ENCODE results near the gene RCVRN. TPM values are rescaled to one million over a fixed set of nuclear protein-coding genes. Genes with fewer than 3 reads are reported as not detected.

The RCVRN gene
- polyA plus RNA-seq, 1 of the 3 experiments (the other 2 are of a cell fraction): not detected

GRCh38 chr17:9913476-9913875 lies 8.4 kb upstream of the RCVRN start:
- Histone ChIP-seq H3K4me3 (ENCODE audit: low read depth in 2 of 2, low read length in 1 of 2) (no peak overlapping the region), H3F3A (replicated peaks; ENCODE audit: insufficient read depth) (no peaks in the 10 kb centered on the region), H4K20me1 (ENCODE audit: insufficient read depth) (no peaks in the 10 kb centered on the region), H3K79me2 (ENCODE audit: insufficient read depth) (no peaks in the 10 kb centered on the region), H3K4me2 (no peak overlapping the region), H3K36me3 (replicated peaks in 1 of 2; ENCODE audit: control insufficient read depth in 1 of 2, insufficient read depth in 2 of 2, low read length in 1 of 2) (no peaks in the 10 kb centered on the region), H3K27me3 (ENCODE audit: insufficient read depth) (peaks cover 31% of the 10 kb centered on the region; the same call in 1 of the 2 replicates), H3K9me3 (no peaks in the 10 kb centered on the region), H3K4me1 (ENCODE audit: control insufficient read depth in 1 of 2, insufficient read depth in 2 of 2, low read depth in 1 of 2, low read length in 1 of 2) (no peaks in the 10 kb centered on the region), H3K27ac (ENCODE audit: low read depth in 2 of 2, low read length in 1 of 2) (no peak overlapping the region), H3K9ac (no peak overlapping the region), H3K9me2 (no peaks in the 10 kb centered on the region), H2AFZ (ENCODE audit: low read depth) (no peak overlapping the region)
- 18% methylated on average over 5 of the region's 5 CpGs for WGBS (ENCODE audit: low lambda C conversion rate)
- POLR2A ChIA-PET: no interaction called here
- CTCF ChIA-PET: no interaction called here
- TF ChIP-seq TAF1 (IDR thresholded peaks at IDR 0.05; ENCODE audit: borderline replicate concordance, low read depth, low read length) (no peak), FOSL2 (IDR thresholded peaks at IDR 0.05; ENCODE audit: borderline replicate concordance, low read depth) (no peak), MXI1 (IDR thresholded peaks at IDR 0.05; ENCODE audit: low read depth, low read length) (no peak), USF2 (IDR thresholded peaks at IDR 0.05; ENCODE audit: borderline replicate concordance, low read depth, low read length) (no peak), NRF1 (IDR thresholded peaks at IDR 0.05; ENCODE audit: low read depth, low read length) (no peak), YY1 (IDR thresholded peaks at IDR 0.05; ENCODE audit: low read depth) (no peak), RXRA (IDR thresholded peaks at IDR 0.05; ENCODE audit: borderline replicate concordance, low read depth) (no peak), POLR2AphosphoS5 (IDR thresholded peaks at IDR 0.05; ENCODE audit: low read depth, low read length) (no peak), MAX (IDR thresholded peaks at IDR 0.05; ENCODE audit: low read depth) (no peak)
- no peak for DNase-seq

GRCh38 chr17:9912121-9913099 lies 7.3 kb upstream of the RCVRN start:
- Histone ChIP-seq H3K9ac (no peak overlapping the region), H3K36me3 (replicated peaks in 1 of 2; ENCODE audit: control insufficient read depth in 1 of 2, insufficient read depth in 2 of 2, low read length in 1 of 2) (no peaks in the 10 kb centered on the region), H2AFZ (ENCODE audit: low read depth) (no peak overlapping the region), H3K79me2 (ENCODE audit: insufficient read depth) (no peaks in the 10 kb centered on the region), H3K9me2 (no peaks in the 10 kb centered on the region), H3K4me1 (ENCODE audit: control insufficient read depth in 1 of 2, insufficient read depth in 2 of 2, low read depth in 1 of 2, low read length in 1 of 2) (no peaks in the 10 kb centered on the region), H3K27me3 (ENCODE audit: insufficient read depth) (peaks cover 22% of the 10 kb centered on the region; the same call in 1 of the 2 replicates), H3K4me2 (no peak overlapping the region), H3K9me3 (no peaks in the 10 kb centered on the region), H4K20me1 (ENCODE audit: insufficient read depth) (no peaks in the 10 kb centered on the region), H3F3A (replicated peaks; ENCODE audit: insufficient read depth) (no peaks in the 10 kb centered on the region), H3K27ac (ENCODE audit: low read depth in 2 of 2, low read length in 1 of 2) (no peak overlapping the region), H3K4me3 (ENCODE audit: low read depth in 2 of 2, low read length in 1 of 2) (no peak overlapping the region)
- POLR2A ChIA-PET: no interaction called here
- CTCF ChIA-PET: interaction anchor here (1.3 kb wide), 1 partner anchor 12 kb away, joined by 3 read pairs; no protein-coding TSS in a partner anchor
- DNase-seq: no peak
- 17% methylated on average over 17 of the region's 18 CpGs for WGBS (ENCODE audit: low lambda C conversion rate)
- no peak for TF ChIP-seq ELF1 (IDR thresholded peaks at IDR 0.05)
- no peak for TF ChIP-seq EP300 (IDR thresholded peaks at IDR 0.05; ENCODE audit: borderline replicate concordance in 1 of 2, low read depth in 1 of 2, low read length in 1 of 2)
- no peak for TF ChIP-seq YY1 (IDR thresholded peaks at IDR 0.05; ENCODE audit: low read depth)
- no peak for TF ChIP-seq GATA2 (CRISPR knock-in tag; IDR thresholded peaks at IDR 0.05)
- TF ChIP-seq TCF12 (IDR thresholded peaks at IDR 0.05): no peak
